HepG2 (cell line): ENCODE data around the gene CDC34. TPM values are rescaled to one million over a fixed set of nuclear protein-coding genes. Genes with fewer than 3 reads are reported as not detected.

ENCODE experiments used
- ARNT ChIP-seq: fragments of 450-650 bp; IDR thresholded peaks from 2 replicates; pipeline ENCODE4 v1.6.1; 2017
- CBFB ChIP-seq: sonication (generic); formaldehyde crosslinking; IDR thresholded peaks from 2 replicates; pipeline ENCODE4 v1.4.0; 2020; ENCODE audit warnings: missing genetic modification reagents
- CBX1 ChIP-seq: IDR thresholded peaks from one replicate; pipeline ENCODE4 v1.6.1; 2016; ENCODE audit warnings: antibody characterized with exemption, low read depth
- CEBPG ChIP-seq: IDR thresholded peaks from 2 replicates; pipeline ENCODE4 v1.6.1; 2016
- EZH2 ChIP-seq: conservative IDR thresholded peaks from 2 replicates; pipeline ENCODE4 v1.6.1; 2012; ENCODE audit warnings: mild to moderate bottlenecking, low read depth, low read length, moderate library complexity
- FOSL2 ChIP-seq: sonication (generic); formaldehyde crosslinking; IDR thresholded peaks from 2 replicates; pipeline ENCODE4 v1.4.0; 2020; ENCODE audit warnings: missing genetic modification reagents
- MEF2D ChIP-seq: sonication (generic); formaldehyde crosslinking; IDR thresholded peaks from 2 replicates; pipeline ENCODE4 v1.5.1; 2020; ENCODE audit warnings: mild to moderate bottlenecking, missing genetic modification reagents
- PAWR ChIP-seq: sonication (generic); formaldehyde crosslinking; IDR thresholded peaks from 2 replicates; pipeline ENCODE4 v1.4.0; 2020; ENCODE audit warnings: missing genetic modification reagents, mild to moderate bottlenecking, borderline replicate concordance
- PPARG ChIP-seq: conservative IDR thresholded peaks from 2 replicates; pipeline ENCODE4 v1.6.1; 2016; ENCODE audit warnings: missing biosample characterization, missing genetic modification reagents
- REL ChIP-seq: sonication (generic); formaldehyde crosslinking; conservative IDR thresholded peaks from 2 replicates; pipeline ENCODE4 v1.8.0; 2022; ENCODE audit warnings: mild to moderate bottlenecking, missing genetic modification reagents, moderate library complexity
- RFX1 ChIP-seq: fragments of 450-650 bp; IDR thresholded peaks from 2 replicates; pipeline ENCODE4 v1.6.1; 2017
- SAFB2 ChIP-seq: sonication (generic); formaldehyde crosslinking; IDR thresholded peaks from 2 replicates; pipeline ENCODE4 v1.5.1; 2020; ENCODE audit warnings: missing genetic modification reagents, low read depth, mild to moderate bottlenecking, borderline replicate concordance
- SP5 ChIP-seq: IDR thresholded peaks from 2 replicates; pipeline ENCODE4 v1.6.1; 2016; ENCODE audit warnings: low read depth, borderline replicate concordance
- THAP11 ChIP-seq: IDR thresholded peaks from 2 replicates; pipeline ENCODE4 v1.6.1; 2016; ENCODE audit warnings: missing biosample characterization, missing genetic modification reagents
- ZBTB3 ChIP-seq: sonication (generic); formaldehyde crosslinking; IDR thresholded peaks from 2 replicates; pipeline ENCODE4 v1.4.0; 2020; ENCODE audit warnings: low read depth, mild to moderate bottlenecking, moderate library complexity, missing genetic modification reagents, borderline replicate concordance
- ZKSCAN5 ChIP-seq: sonication (generic); formaldehyde crosslinking; IDR thresholded peaks from 2 replicates; pipeline ENCODE4 v1.5.1; 2020; ENCODE audit warnings: mild to moderate bottlenecking, missing genetic modification reagents
- ZMYM2 ChIP-seq: sonication (generic); formaldehyde crosslinking; IDR thresholded peaks from 2 replicates; pipeline ENCODE4 v1.8.0; 2022; ENCODE audit warnings: mild to moderate bottlenecking, missing genetic modification reagents
- ZMYM4 ChIP-seq: sonication (generic); formaldehyde crosslinking; IDR thresholded peaks from 2 replicates; pipeline ENCODE4 v1.8.1; 2023; ENCODE audit warnings: mild to moderate bottlenecking, missing genetic modification reagents
- ZNF20 ChIP-seq: sonication (generic); formaldehyde crosslinking; IDR thresholded peaks from 2 replicates; pipeline ENCODE4 v1.4.0; 2020; ENCODE audit warnings: mild to moderate bottlenecking, moderate library complexity, missing genetic modification reagents
- ZNF256 ChIP-seq: sonication (generic); formaldehyde crosslinking; conservative IDR thresholded peaks from 2 replicates; pipeline ENCODE4 v1.4.0; 2020; ENCODE audit warnings: missing genetic modification reagents
- ZNF264 ChIP-seq: sonication (generic); formaldehyde crosslinking; IDR thresholded peaks from 2 replicates; pipeline ENCODE4 v1.4.0; 2020; ENCODE audit warnings: missing genetic modification reagents
- ZNF30 ChIP-seq: sonication (generic); formaldehyde crosslinking; IDR thresholded peaks from 2 replicates; pipeline ENCODE4 v1.5.0; 2020; ENCODE audit warnings: mild to moderate bottlenecking, missing genetic modification reagents
- ZNF510 ChIP-seq: sonication (generic); formaldehyde crosslinking; IDR thresholded peaks from 2 replicates; pipeline ENCODE4 v1.4.0; 2020; ENCODE audit warnings: low read depth, mild to moderate bottlenecking, missing genetic modification reagents
- ZNF614 ChIP-seq: IDR thresholded peaks from 2 replicates; pipeline ENCODE4 v1.6.1; 2018; ENCODE audit warnings: missing biosample characterization, missing genetic modification reagents, inconsistent platforms, borderline replicate concordance
- ZNF816 ChIP-seq: sonication (generic); formaldehyde crosslinking; IDR thresholded peaks from 2 replicates; pipeline ENCODE4 v1.8.0; 2022; ENCODE audit warnings: missing genetic modification reagents, mild to moderate bottlenecking, borderline replicate concordance
- ZSCAN30 ChIP-seq: sonication (generic); formaldehyde crosslinking; IDR thresholded peaks from 2 replicates; pipeline ENCODE4 v1.5.0; 2020; ENCODE audit warnings: mild to moderate bottlenecking, missing genetic modification reagents
- ZSCAN9 ChIP-seq: IDR thresholded peaks from 2 replicates; pipeline ENCODE4 v1.6.1; 2016; ENCODE audit warnings: borderline replicate concordance
- polyA plus RNA-seq, 8 experiments: library from polyadenylated mRNA; depleted of rRNA in 3 of 8; stranded (reverse) in 7 of 8; unstranded in 1 of 8; fragments of >200 nt; fragmentation: Illumina TruSeq in 4 of 8; extraction: Trizol in 4 of 8; gene quantifications; 2 replicates each; pipeline versions ENCODE4 v1.2.1 to v1.2.3, GENCODE V29; 2011 to 2016; ENCODE audit warnings: low read depth in 4 of 8, missing spikeins in 1 of 8, mixed read lengths in 1 of 8; ENCODE audit not compliant: insufficient read depth in 1 of 8
- total RNA-seq, 5 experiments: library from RNA; depleted of rRNA; stranded (reverse); fragments of >200 nt; fragmentation: Illumina TruSeq; extraction: Trizol; gene quantifications; 2 replicates each; pipeline ENCODE4 v1.2.3, GENCODE V29; 2016; ENCODE audit warnings: low read depth in 1 of 5
- TF ChIP-seq, protein P1 (sequence below): sonication (generic); formaldehyde crosslinking; IDR thresholded peaks from 2 replicates; pipeline ENCODE4 v1.8.0; 2022; ENCODE audit warnings: missing genetic modification reagents, mild to moderate bottlenecking, moderate library complexity, borderline replicate concordance
- TF ChIP-seq, protein P2 (sequence below): sonication (generic); formaldehyde crosslinking; IDR thresholded peaks from 2 replicates; pipeline ENCODE4 v1.4.0; 2020; ENCODE audit warnings: missing genetic modification reagents, borderline replicate concordance

CDC34 gene
- total and polyA plus RNA-seq, 2 of the 13 experiments (the other 11 are each of a cell fraction or from before 2014, with no cell fraction given): 138 to 150 TPM

DNA sequence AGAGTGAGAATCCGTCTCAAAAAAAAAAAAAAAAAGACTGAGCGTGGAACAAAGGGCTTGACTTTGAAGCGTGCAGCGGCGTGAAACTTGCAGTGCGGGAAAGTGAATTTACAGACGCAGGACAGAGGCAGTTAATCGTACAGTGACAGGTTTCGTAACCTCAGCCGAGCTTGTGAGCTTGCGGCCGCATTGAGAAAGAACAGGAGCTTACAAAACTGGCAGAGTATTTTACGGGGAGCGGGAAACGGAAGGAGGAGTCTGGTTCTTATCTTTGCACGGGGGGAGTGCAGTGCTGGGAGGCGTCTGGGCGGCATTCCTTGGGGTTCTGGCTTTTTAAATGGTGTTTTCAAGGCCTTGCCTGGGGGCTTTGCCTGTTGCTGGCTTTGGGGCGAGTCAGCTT, 34.8 kb downstream of the CDC34 start (continued):
- TF ChIP-seq, protein P1, sequence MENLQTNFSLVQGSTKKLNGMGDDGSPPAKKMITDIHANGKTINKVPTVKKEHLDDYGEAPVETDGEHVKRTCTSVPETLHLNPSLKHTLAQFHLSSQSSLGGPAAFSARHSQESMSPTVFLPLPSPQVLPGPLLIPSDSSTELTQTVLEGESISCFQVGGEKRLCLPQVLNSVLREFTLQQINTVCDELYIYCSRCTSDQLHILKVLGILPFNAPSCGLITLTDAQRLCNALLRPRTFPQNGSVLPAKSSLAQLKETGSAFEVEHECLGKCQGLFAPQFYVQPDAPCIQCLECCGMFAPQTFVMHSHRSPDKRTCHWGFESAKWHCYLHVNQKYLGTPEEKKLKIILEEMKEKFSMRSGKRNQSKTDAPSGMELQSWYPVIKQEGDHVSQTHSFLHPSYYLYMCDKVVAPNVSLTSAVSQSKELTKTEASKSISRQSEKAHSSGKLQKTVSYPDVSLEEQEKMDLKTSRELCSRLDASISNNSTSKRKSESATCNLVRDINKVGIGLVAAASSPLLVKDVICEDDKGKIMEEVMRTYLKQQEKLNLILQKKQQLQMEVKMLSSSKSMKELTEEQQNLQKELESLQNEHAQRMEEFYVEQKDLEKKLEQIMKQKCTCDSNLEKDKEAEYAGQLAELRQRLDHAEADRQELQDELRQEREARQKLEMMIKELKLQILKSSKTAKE (CRISPR knock-in tag): no peak
- TF ChIP-seq, protein P2, sequence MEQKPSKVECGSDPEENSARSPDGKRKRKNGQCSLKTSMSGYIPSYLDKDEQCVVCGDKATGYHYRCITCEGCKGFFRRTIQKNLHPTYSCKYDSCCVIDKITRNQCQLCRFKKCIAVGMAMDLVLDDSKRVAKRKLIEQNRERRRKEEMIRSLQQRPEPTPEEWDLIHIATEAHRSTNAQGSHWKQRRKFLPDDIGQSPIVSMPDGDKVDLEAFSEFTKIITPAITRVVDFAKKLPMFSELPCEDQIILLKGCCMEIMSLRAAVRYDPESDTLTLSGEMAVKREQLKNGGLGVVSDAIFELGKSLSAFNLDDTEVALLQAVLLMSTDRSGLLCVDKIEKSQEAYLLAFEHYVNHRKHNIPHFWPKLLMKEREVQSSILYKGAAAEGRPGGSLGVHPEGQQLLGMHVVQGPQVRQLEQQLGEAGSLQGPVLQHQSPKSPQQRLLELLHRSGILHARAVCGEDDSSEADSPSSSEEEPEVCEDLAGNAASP: 0 out of 2 replicates have a peak, but pooled peaks have one; percentile 20
- TF ChIP-seq PAWR (CRISPR knock-in tag) (no peak), FOSL2 (CRISPR knock-in tag) (peak; percentile 10; the same call in 1 of the 2 replicates), ZNF30 (CRISPR knock-in tag) (no peak), REL (CRISPR knock-in tag) (no peak), CBX1 (peak; percentile 40), ZKSCAN5 (CRISPR knock-in tag) (no peak), ZNF816 (no peak), ZNF264 (CRISPR knock-in tag) (no peak), ZSCAN30 (CRISPR knock-in tag) (no peak), ZMYM4 (CRISPR knock-in tag) (no peak), CBFB (CRISPR knock-in tag) (no peak), EZH2 (no peak), RFX1 (no peak), THAP11 (CRISPR knock-in tag) (0 out of 2 replicates have a peak, but pooled peaks have one; percentile 25), ZBTB3 (CRISPR knock-in tag) (peak; percentile 80; the same call in 1 of the 2 replicates), SAFB2 (CRISPR knock-in tag) (no peak), CEBPG (CRISPR knock-in tag) (peak; percentile 83), ZNF20 (no peak), PPARG (CRISPR knock-in tag) (no peak), ZSCAN9 (CRISPR knock-in tag) (peak; percentile 96), SP5 (CRISPR knock-in tag) (peak; percentile 39; the same call in 1 of the 2 replicates), ZMYM2 (CRISPR knock-in tag) (no peak), MEF2D (no peak), ARNT (no peak), ZNF614 (CRISPR knock-in tag) (no peak), ZNF510 (no peak), ZNF256 (CRISPR knock-in tag) (no peak)
